ENCODE measurements around the gene PCBP1. TPM values are rescaled to one million over a fixed set of nuclear protein-coding genes. Genes with fewer than 3 reads are reported as not detected.
"Not testable (repeated sequence)": the region's sequence is repeated elsewhere in the genome, so short reads cannot be mapped to it uniquely, and the experiment has no call there.

Gene PCBP1
- total RNA-seq, 1 experiment from 2014 or later = 46.7 TPM

- DNase-seq (ENCODE audit: low read depth) = no peak
These were observed 8.7 kb downstream of the PCBP1 start for GRCh38 chr2:70095720-70096670.

GRCh38 chr2:70098032-70098431, 10.8 kb downstream of the PCBP1 start:
- no peak for DNase-seq (ENCODE audit: low read depth)

- DNase-seq (ENCODE audit: low read depth) = no peak
These were observed 12.0 kb downstream of the PCBP1 start for GRCh38 chr2:70099270-70099669.

- no peak for DNase-seq (ENCODE audit: low read depth)
These were observed 13.9 kb downstream of the PCBP1 start for GRCh38 chr2:70101174-70101573.

- DNase-seq (ENCODE audit: low read depth) = not testable (repeated sequence)
These were observed 14.4 kb downstream of the PCBP1 start for GRCh38 chr2:70101686-70102085.

- not testable (repeated sequence) for DNase-seq (ENCODE audit: low read depth)
These were observed 15.1 kb downstream of the PCBP1 start for GRCh38 chr2:70102323-70102905.

GRCh38 chr2:70103531-70104061, 16.3 kb downstream of the PCBP1 start:
- DNase-seq (ENCODE audit: low read depth) = no peak

GRCh38 chr2:70104231-70105111, 17.2 kb downstream of the PCBP1 start:
- DNase-seq (ENCODE audit: low read depth) = peak; percentile 72

GRCh38 chr2:70106138-70106537, 18.9 kb downstream of the PCBP1 start:
- DNase-seq (ENCODE audit: low read depth) = not testable (repeated sequence)

- not testable (repeated sequence) for DNase-seq (ENCODE audit: low read depth)
These were observed 23.1 kb downstream of the PCBP1 start for GRCh38 chr2:70110397-70110796.

- DNase-seq (ENCODE audit: low read depth) = no peak
These were observed 24.7 kb downstream of the PCBP1 start for GRCh38 chr2:70111752-70112591.

GRCh38 chr2:70113359-70114070, 26.2 kb downstream of the PCBP1 start:
- no peak for DNase-seq (ENCODE audit: low read depth)

- no peak for DNase-seq (ENCODE audit: low read depth)
These were observed 28.6 kb downstream of the PCBP1 start for GRCh38 chr2:70115646-70116442.

GRCh38 chr2:70116936-70117552, 29.8 kb downstream of the PCBP1 start:
- DNase-seq (ENCODE audit: low read depth) = no peak

- peak; percentile 24 for DNase-seq (ENCODE audit: low read depth)
These were observed 31.6 kb downstream of the PCBP1 start for GRCh38 chr2:70118798-70119454.

GRCh38 chr2:70121627-70122372, 34.5 kb downstream of the PCBP1 start:
- no peak for DNase-seq (ENCODE audit: low read depth)

- DNase-seq (ENCODE audit: low read depth) = no peak
These were observed 35.2 kb downstream of the PCBP1 start for GRCh38 chr2:70122470-70122869.

All from RPMI7951 (cell line).